HEK293 (cell line): ENCODE measurements around the gene AP5S1.

Experiments
- MZF1 ChIP-seq: fragments of 450-650 bp; formaldehyde crosslinking; IDR thresholded peaks from 2 replicates; pipeline ENCODE4 v1.5.1; 2017; ENCODE audit warnings: missing biosample characterization, missing genetic modification characterization, borderline replicate concordance
- PRDM6 ChIP-seq: fragments of 450-650 bp; formaldehyde crosslinking; IDR thresholded peaks from 2 replicates; pipeline ENCODE4 v1.5.1; 2017; ENCODE audit warnings: missing biosample characterization, missing genetic modification characterization
- REST ChIP-seq: fragments of 450-650 bp; formaldehyde crosslinking; IDR thresholded peaks from 2 replicates; pipeline ENCODE4 v1.5.1; 2016; ENCODE audit warnings: missing biosample characterization, missing genetic modification characterization
- SCRT2 ChIP-seq: fragments of 450-650 bp; formaldehyde crosslinking; IDR thresholded peaks from 2 replicates; pipeline ENCODE4 v1.5.1; 2016; ENCODE audit warnings: missing biosample characterization, missing genetic modification characterization
- YY2 ChIP-seq: fragments of 450-650 bp; formaldehyde crosslinking; IDR thresholded peaks from 2 replicates; pipeline ENCODE4 v1.5.1; 2016; ENCODE audit warnings: missing biosample characterization, missing genetic modification characterization
- ZBTB8A ChIP-seq: fragments of 450-650 bp; formaldehyde crosslinking; IDR thresholded peaks from 2 replicates; pipeline ENCODE4 v1.5.1; 2016; ENCODE audit warnings: missing biosample characterization, missing genetic modification characterization
- ZFP37 ChIP-seq: fragments of 450-650 bp; formaldehyde crosslinking; IDR thresholded peaks from 2 replicates; pipeline ENCODE4 v1.5.1; 2016; ENCODE audit warnings: missing biosample characterization, missing genetic modification characterization
- ZNF112 ChIP-seq: fragments of 450-650 bp; formaldehyde crosslinking; IDR thresholded peaks from 2 replicates; pipeline ENCODE4 v1.5.0; 2017; ENCODE audit warnings: missing biosample characterization, missing genetic modification characterization
- ZNF155 ChIP-seq: fragments of 450-650 bp; formaldehyde crosslinking; IDR thresholded peaks from 2 replicates; pipeline ENCODE4 v1.5.1; 2016; ENCODE audit warnings: missing biosample characterization, missing genetic modification characterization
- ZNF157 ChIP-seq: fragments of 450-650 bp; formaldehyde crosslinking; IDR thresholded peaks from 2 replicates; pipeline ENCODE4 v1.5.1; 2016; ENCODE audit warnings: missing biosample characterization, missing genetic modification characterization
- ZNF175 ChIP-seq: fragments of 450-650 bp; formaldehyde crosslinking; IDR thresholded peaks from 2 replicates; pipeline ENCODE4 v1.5.1; 2016; ENCODE audit warnings: missing biosample characterization, missing genetic modification characterization
- ZNF2 ChIP-seq: fragments of 450-650 bp; formaldehyde crosslinking; IDR thresholded peaks from 2 replicates; pipeline ENCODE4 v1.5.1; 2016; ENCODE audit warnings: missing biosample characterization, missing genetic modification characterization
- ZNF211 ChIP-seq: fragments of 450-650 bp; formaldehyde crosslinking; IDR thresholded peaks from 2 replicates; pipeline ENCODE4 v1.5.1; 2016; ENCODE audit warnings: low read depth, missing biosample characterization, missing genetic modification characterization
- ZNF239 ChIP-seq: fragments of 450-650 bp; formaldehyde crosslinking; IDR thresholded peaks from 2 replicates; pipeline ENCODE4 v1.5.1; 2016; ENCODE audit warnings: missing biosample characterization, missing genetic modification characterization
- ZNF266 ChIP-seq: fragments of 450-650 bp; formaldehyde crosslinking; IDR thresholded peaks from 2 replicates; pipeline ENCODE4 v1.5.1; 2016; ENCODE audit warnings: missing biosample characterization, missing genetic modification characterization, low read depth
- ZNF274 ChIP-seq, 2 experiments: fragments of 200-500 bp in 1 of 2; fragments of 450-650 bp in 1 of 2; sonication (Bioruptor generic) in 1 of 2; formaldehyde crosslinking in 1 of 2; IDR thresholded peaks; 2 replicates each; pipeline versions ENCODE4 v1.5.1 to v1.6.1; 2014 to 2016; ENCODE audit warnings: borderline replicate concordance in 1 of 2, inconsistent platforms in 1 of 2, low read length in 1 of 2, missing biosample characterization in 1 of 2, missing genetic modification characterization in 1 of 2
- ZNF398 ChIP-seq: fragments of 450-650 bp; formaldehyde crosslinking; IDR thresholded peaks from 2 replicates; pipeline ENCODE4 v1.5.1; 2017; ENCODE audit warnings: missing biosample characterization, missing genetic modification characterization
- ZNF416 ChIP-seq: fragments of 450-650 bp; formaldehyde crosslinking; IDR thresholded peaks from 2 replicates; pipeline ENCODE4 v1.5.1; 2016; ENCODE audit warnings: missing biosample characterization, missing genetic modification characterization
- ZNF621 ChIP-seq: fragments of 450-650 bp; formaldehyde crosslinking; IDR thresholded peaks from 2 replicates; pipeline ENCODE4 v1.5.1; 2017; ENCODE audit warnings: missing biosample characterization, missing genetic modification characterization
- ZNF658 ChIP-seq: fragments of 450-650 bp; formaldehyde crosslinking; IDR thresholded peaks from 2 replicates; pipeline ENCODE4; 2016; ENCODE audit warnings: missing biosample characterization, missing genetic modification characterization
- ZNF785 ChIP-seq: fragments of 450-650 bp; formaldehyde crosslinking; IDR thresholded peaks from 2 replicates; pipeline ENCODE4 v1.5.1; 2016; ENCODE audit warnings: missing biosample characterization, missing genetic modification characterization
- TF ChIP-seq, protein P1 (sequence below): fragments of 450-650 bp; formaldehyde crosslinking; IDR thresholded peaks from 2 replicates; pipeline ENCODE4; 2016; ENCODE audit warnings: missing biosample characterization, missing genetic modification characterization
- TF ChIP-seq, protein P2 (sequence below): fragments of 450-650 bp; formaldehyde crosslinking; IDR thresholded peaks from 2 replicates; pipeline ENCODE4 v1.5.1; 2016; ENCODE audit warnings: missing biosample characterization, missing genetic modification characterization
- TF ChIP-seq, protein P3 (sequence below): fragments of 450-650 bp; formaldehyde crosslinking; IDR thresholded peaks from 2 replicates; pipeline ENCODE4 v1.5.1; 2016; ENCODE audit warnings: missing biosample characterization, missing genetic modification characterization

AP5S1 gene

DNA sequence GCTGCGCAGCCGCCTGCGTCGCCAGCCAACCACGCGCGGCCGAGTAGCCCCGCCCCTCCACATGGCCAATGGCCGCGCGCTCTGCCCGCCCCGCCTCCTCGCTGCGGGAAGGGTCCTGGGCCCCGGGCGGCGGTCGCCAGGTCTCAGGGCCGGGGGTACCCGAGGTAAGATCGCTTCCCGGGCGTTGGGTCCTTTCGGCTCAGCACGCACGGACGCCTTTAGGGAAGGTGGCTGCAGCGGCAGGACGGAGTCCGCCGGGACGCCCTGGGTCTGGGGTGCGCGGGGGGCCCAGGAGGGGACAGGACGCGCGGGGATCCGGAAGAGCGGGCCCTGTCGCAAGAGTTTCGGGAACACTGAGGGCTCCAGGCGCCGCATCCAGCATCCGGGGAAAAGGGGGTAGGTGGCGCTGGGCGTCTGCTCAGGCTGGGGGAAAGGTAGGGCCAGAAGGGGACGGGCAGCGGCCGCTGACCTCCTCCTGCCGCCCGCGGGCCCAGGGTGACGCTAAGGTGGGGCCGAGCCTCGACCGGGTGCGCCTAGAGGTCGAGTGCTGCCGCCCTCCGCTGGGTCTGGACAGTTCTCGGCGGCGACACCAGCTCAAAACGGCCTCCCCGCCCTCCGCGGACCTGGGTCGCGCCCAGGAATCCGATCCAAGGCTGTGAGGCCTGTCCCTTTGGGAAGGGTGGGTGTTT, 26.5 kb downstream of the AP5S1 start, which contains the start of gene MAVS (continued):
- no peak for TF ChIP-seq ZNF274 (IDR thresholded peaks at IDR 0.05; ENCODE audit: low read length)
- TF ChIP-seq ZNF274 (tag by site-specific recombination; IDR thresholded peaks at IDR 0.05; ENCODE audit: borderline replicate concordance): no peak
- TF ChIP-seq, protein P1, sequence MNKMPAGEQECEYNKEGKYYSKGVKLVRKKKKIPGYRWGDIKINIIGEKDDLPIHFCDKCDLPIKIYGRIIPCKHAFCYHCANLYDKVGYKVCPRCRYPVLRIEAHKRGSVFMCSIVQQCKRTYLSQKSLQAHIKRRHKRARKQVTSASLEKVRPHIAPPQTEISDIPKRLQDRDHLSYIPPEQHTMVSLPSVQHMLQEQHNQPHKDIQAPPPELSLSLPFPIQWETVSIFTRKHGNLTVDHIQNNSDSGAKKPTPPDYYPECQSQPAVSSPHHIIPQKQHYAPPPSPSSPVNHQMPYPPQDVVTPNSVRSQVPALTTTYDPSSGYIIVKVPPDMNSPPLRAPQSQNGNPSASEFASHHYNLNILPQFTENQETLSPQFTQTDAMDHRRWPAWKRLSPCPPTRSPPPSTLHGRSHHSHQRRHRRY (tag by site-specific recombination): peak; percentile 18; the same call in 1 of the 2 replicates
- TF ChIP-seq ZNF157: no peak
- 0 out of 2 replicates have a peak, but pooled peaks have one; percentile 10 for TF ChIP-seq ZNF398 (tag by site-specific recombination)
- TF ChIP-seq ZNF175: no peak
- TF ChIP-seq ZNF785 (tag by site-specific recombination): no peak
- TF ChIP-seq REST (tag by site-specific recombination): 0 out of 2 replicates have a peak, but pooled peaks have one; percentile 16
- no peak for TF ChIP-seq MZF1 (tag by site-specific recombination)
- no peak for TF ChIP-seq ZNF266
- TF ChIP-seq SCRT2 (tag by site-specific recombination): no peak
- peak; percentile 43; the same call in 1 of the 2 replicates for TF ChIP-seq ZNF239 (tag by site-specific recombination)
- TF ChIP-seq ZNF416: no peak
- no peak; the same call in 1 of the 2 replicates for TF ChIP-seq ZNF2
- TF ChIP-seq ZBTB8A (tag by site-specific recombination): peak; percentile 53
- 0 out of 2 replicates have a peak, but pooled peaks have one; percentile 19 for TF ChIP-seq ZFP37 (tag by site-specific recombination)
- TF ChIP-seq PRDM6 (tag by site-specific recombination): no peak
- no peak for TF ChIP-seq ZNF211 (tag by site-specific recombination)
- TF ChIP-seq ZNF658 (tag by site-specific recombination): no peak
- TF ChIP-seq, protein P2, sequence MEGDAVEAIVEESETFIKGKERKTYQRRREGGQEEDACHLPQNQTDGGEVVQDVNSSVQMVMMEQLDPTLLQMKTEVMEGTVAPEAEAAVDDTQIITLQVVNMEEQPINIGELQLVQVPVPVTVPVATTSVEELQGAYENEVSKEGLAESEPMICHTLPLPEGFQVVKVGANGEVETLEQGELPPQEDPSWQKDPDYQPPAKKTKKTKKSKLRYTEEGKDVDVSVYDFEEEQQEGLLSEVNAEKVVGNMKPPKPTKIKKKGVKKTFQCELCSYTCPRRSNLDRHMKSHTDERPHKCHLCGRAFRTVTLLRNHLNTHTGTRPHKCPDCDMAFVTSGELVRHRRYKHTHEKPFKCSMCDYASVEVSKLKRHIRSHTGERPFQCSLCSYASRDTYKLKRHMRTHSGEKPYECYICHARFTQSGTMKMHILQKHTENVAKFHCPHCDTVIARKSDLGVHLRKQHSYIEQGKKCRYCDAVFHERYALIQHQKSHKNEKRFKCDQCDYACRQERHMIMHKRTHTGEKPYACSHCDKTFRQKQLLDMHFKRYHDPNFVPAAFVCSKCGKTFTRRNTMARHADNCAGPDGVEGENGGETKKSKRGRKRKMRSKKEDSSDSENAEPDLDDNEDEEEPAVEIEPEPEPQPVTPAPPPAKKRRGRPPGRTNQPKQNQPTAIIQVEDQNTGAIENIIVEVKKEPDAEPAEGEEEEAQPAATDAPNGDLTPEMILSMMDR (tag by site-specific recombination): peak; percentile 55; the same call in 1 of the 2 replicates
- no peak for TF ChIP-seq ZNF155 (tag by site-specific recombination)
- TF ChIP-seq, protein P3, sequence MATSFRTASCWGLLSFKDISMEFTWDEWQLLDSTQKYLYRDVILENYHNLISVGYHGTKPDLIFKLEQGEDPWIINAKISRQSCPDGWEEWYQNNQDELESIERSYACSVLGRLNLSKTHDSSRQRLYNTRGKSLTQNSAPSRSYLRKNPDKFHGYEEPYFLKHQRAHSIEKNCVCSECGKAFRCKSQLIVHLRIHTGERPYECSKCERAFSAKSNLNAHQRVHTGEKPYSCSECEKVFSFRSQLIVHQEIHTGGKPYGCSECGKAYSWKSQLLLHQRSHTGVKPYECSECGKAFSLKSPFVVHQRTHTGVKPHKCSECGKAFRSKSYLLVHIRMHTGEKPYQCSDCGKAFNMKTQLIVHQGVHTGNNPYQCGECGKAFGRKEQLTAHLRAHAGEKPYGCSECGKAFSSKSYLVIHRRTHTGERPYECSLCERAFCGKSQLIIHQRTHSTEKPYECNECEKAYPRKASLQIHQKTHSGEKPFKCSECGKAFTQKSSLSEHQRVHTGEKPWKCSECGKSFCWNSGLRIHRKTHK (tag by site-specific recombination): no peak
- no peak for TF ChIP-seq YY2 (tag by site-specific recombination)
- TF ChIP-seq ZNF621: no peak
- TF ChIP-seq ZNF112: no peak
